BE2C (cell line): ENCODE results near the gene JAGN1.
"Not testable (repeated sequence)": the region's sequence is repeated elsewhere in the genome, so short reads cannot be mapped to it uniquely, and the experiment has no call there.

ENCODE experiments used
- DNase-seq: peaks from one replicate; pipeline ENCODE4 v3.0.0-alpha.2; 2020
- H3K27me3 ChIP-seq: fragments of 250-450 bp; sonication (Bioruptor Pico); 2 replicates; pipeline ENCODE4 v1.5.1; 2020; ENCODE audit warnings: mild to moderate bottlenecking
- H3K36me3 ChIP-seq: fragments of 250-450 bp; sonication (Bioruptor Pico); 2 replicates; pipeline ENCODE4 v1.5.1; 2020; ENCODE audit warnings: mild to moderate bottlenecking
- H3K4me1 ChIP-seq: fragments of 250-450 bp; sonication (Bioruptor Pico); 2 replicates; pipeline ENCODE4 v1.5.1; 2020
- H3K4me3 ChIP-seq: 2 replicates; pipeline ENCODE4 v1.5.1; 2011; ENCODE audit warnings: low read depth, low read length
- H3K9me3 ChIP-seq: fragments of 250-450 bp; sonication (Bioruptor Pico); 2 replicates; pipeline ENCODE4 v1.5.1; 2020
- CTCF ChIP-seq: IDR thresholded peaks from 2 replicates; pipeline ENCODE4 v1.5.1; 2012; ENCODE audit warnings: mild to moderate bottlenecking, low read depth, low read length

The JAGN1 gene

GRCh38 chr3:9848860-9849259 lies 41.5 kb upstream of the JAGN1 start:
- peak; percentile 44 for TF ChIP-seq CTCF
- not testable (repeated sequence) for DNase-seq, H3K27me3 ChIP-seq, H3K36me3 ChIP-seq, H3K4me1 ChIP-seq, H3K9me3 ChIP-seq, H3K4me3 ChIP-seq

GRCh38 chr3:9851383-9851782 lies 39.0 kb upstream of the JAGN1 start:
- DNase-seq, H3K4me1 ChIP-seq, H3K36me3 ChIP-seq, H3K27me3 ChIP-seq, H3K9me3 ChIP-seq, H3K4me3 ChIP-seq: not testable (repeated sequence)

- H3K9me3 ChIP-seq, DNase-seq, H3K27me3 ChIP-seq, H3K36me3 ChIP-seq, H3K4me1 ChIP-seq, H3K4me3 ChIP-seq: not testable (repeated sequence)
Observed at GRCh38 chr3:9851926-9852325, 38.5 kb upstream of the JAGN1 start.

DNA sequence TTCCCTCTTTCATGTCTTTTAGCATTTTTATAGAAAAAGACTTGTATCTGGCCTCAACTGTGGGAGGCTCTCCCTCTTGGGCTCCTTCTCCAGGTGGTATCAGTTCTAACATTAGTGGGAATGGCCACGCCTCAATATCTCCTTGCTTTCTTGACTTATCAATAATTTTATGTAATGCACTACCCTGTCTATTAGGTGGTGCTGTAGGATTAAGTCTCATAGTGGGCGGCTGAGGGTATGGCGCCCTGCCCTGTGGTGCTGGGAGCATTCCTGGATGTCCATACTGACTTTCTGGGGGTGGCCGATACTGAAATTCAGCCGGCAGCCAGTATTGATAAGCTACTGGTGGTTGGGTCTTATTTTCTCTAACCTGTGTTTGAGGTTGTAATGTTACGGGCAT lies 37.9 kb upstream of the JAGN1 start:
- Histone ChIP-seq H3K9me3 (no peaks in the 10 kb centered on the region), H3K4me1 (no peaks in the 10 kb centered on the region), H3K27me3 (no peaks in the 10 kb centered on the region), H3K4me3 (no peak overlapping the region), H3K36me3 (no peaks in the 10 kb centered on the region)
- 0 out of 2 replicates have a peak, but pooled peaks have one; percentile 2 for TF ChIP-seq CTCF
- no peak for DNase-seq

DNA sequence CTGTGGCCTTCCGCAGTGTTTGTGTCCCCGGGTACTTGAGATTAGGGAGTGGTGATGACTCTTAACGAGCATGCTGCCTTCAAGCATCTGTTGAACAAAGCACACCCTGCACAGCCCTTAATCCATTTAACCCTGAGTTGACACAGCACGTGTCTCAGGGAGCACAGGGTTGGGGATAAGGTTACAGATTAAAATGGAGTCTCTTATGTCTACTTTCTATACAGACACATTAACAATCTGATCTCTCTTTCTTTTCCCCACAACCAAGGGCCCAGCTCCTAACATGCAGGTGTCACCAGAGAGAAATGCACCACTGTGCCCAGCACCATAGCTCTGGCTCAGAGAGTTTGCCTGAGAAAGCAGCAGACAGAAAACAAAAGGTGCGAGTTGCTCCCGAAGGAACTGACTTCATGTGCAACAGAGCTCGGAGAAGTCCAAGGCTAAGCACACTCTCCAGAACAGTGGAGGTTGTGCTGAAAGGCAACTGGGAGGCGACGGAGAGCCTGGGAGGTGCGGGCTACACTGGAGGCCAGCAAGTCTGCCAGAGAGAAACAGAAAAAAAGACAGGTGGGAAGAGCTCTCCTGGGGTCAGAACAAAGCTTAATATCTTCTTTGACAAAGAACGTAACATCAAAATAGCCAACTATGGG lies 36.0 kb upstream of the JAGN1 start:
- H3K4me3 ChIP-seq, H3K4me1 ChIP-seq, H3K9me3 ChIP-seq, DNase-seq, H3K27me3 ChIP-seq, H3K36me3 ChIP-seq: not testable (repeated sequence)

- Histone ChIP-seq H3K4me3 (no peak overlapping the region), H3K9me3 (no peaks in the 10 kb centered on the region), H3K27me3 (no peaks in the 10 kb centered on the region), H3K4me1 (no peaks in the 10 kb centered on the region), H3K36me3 (no peaks in the 10 kb centered on the region)
- TF ChIP-seq CTCF = no peak
- no peak for DNase-seq
Observed at GRCh38 chr3:9855594-9855993, 34.8 kb upstream of the JAGN1 start.

DNA sequence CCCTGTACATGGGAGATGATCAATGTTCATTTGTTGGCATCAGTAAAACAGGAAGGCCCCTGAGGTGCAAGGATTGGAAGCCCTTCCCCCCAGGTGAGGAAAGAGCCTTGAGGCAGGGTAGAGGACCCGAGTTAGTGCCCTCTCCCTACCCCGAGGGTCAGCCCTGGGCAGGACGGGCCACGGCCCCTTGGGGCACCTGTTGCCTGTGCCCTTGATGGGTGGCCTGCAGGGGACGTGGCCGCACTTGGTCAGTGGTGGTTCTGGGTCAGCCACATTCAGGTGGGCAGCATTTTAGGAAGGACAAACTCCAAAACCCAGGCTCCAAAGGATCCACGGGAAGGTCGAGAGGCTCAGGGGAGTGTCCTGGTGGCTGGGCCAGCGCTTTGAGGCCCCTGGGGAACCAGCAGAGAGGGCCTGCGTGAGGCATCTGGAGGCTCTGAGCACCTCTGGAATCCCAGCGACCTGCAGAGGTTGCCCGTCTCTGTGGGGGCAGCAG lies 30.8 kb upstream of the JAGN1 start:
- Histone ChIP-seq H3K27me3 (no peaks in the 10 kb centered on the region), H3K4me1 (no peaks in the 10 kb centered on the region), H3K9me3 (no peaks in the 10 kb centered on the region), H3K4me3 (no peak overlapping the region), H3K36me3 (no peaks in the 10 kb centered on the region)
- TF ChIP-seq CTCF = no peak
- DNase-seq = no peak

GRCh38 chr3:9861201-9861600 lies 29.2 kb upstream of the JAGN1 start:
- Histone ChIP-seq H3K9me3 (no peaks in the 10 kb centered on the region), H3K27me3 (no peaks in the 10 kb centered on the region), H3K36me3 (no peaks in the 10 kb centered on the region), H3K4me3 (no peak overlapping the region), H3K4me1 (no peaks in the 10 kb centered on the region)
- TF ChIP-seq CTCF = no peak
- no peak for DNase-seq
